Fibroblast of villous mesenchyme (primary cell): ENCODE data around the gene SMG6. TPM values are rescaled to one million over a fixed set of nuclear protein-coding genes. Genes with fewer than 3 reads are reported as not detected.
"Not testable (repeated sequence)": the region's sequence is repeated elsewhere in the genome, so short reads cannot be mapped to it uniquely, and the experiment has no call there.

ENCODE experiments used
- DNase-seq: peaks from one replicate; pipeline ENCODE4 v3.0.0-alpha.2; 2010; ENCODE audit warnings: low read depth
- H3K4me3 ChIP-seq: 2 replicates; pipeline ENCODE4 v1.5.1; 2011; ENCODE audit warnings: low read depth, mild to moderate bottlenecking, low read length
- CTCF ChIP-seq: IDR thresholded peaks from 2 replicates; pipeline ENCODE4 v1.5.1; 2012; ENCODE audit warnings: low read depth, mild to moderate bottlenecking, low read length; ENCODE audit not compliant: insufficient read depth
- total RNA-seq: library from RNA; depleted of rRNA; stranded (reverse); fragments of >200 nt; gene quantifications from 2 replicates; pipeline ENCODE4 v1.2.3, GENCODE V29; 2012

The SMG6 gene
- total RNA-seq, 1 donor, result 50.5 TPM

- no peak for DNase-seq
- TF ChIP-seq CTCF, result no peak
- H3K4me3 ChIP-seq, result no peak overlapping the region
These were observed 152.8 kb downstream of the SMG6 start for GRCh38 chr17:2150806-2151205.

GRCh38 chr17:2149934-2150333, 153.7 kb downstream of the SMG6 start:
- TF ChIP-seq CTCF, result no peak
- no peak for DNase-seq
- H3K4me3 ChIP-seq, result no peak overlapping the region

GRCh38 chr17:2146132-2146871, 157.3 kb downstream of the SMG6 start:
- no peak overlapping the region for H3K4me3 ChIP-seq
- DNase-seq, result no peak
- no peak for TF ChIP-seq CTCF

GRCh38 chr17:2144701-2145100, 158.9 kb downstream of the SMG6 start:
- no peak for DNase-seq
- no peak for TF ChIP-seq CTCF
- H3K4me3 ChIP-seq, result no peak overlapping the region

GRCh38 chr17:2143332-2143731, 160.3 kb downstream of the SMG6 start:
- no peak for DNase-seq
- TF ChIP-seq CTCF, result no peak
- no peak overlapping the region for H3K4me3 ChIP-seq

GRCh38 chr17:2142682-2143081, 160.9 kb downstream of the SMG6 start:
- not testable (repeated sequence) for H3K4me3 ChIP-seq, DNase-seq

- TF ChIP-seq CTCF, result no peak
- H3K4me3 ChIP-seq, result no peak overlapping the region
- no peak for DNase-seq
These were observed 162.9 kb downstream of the SMG6 start for GRCh38 chr17:2140683-2141082.
